A549 (cell line): ENCODE results near the gene IDNK.
A peak's percentile ranks its signal among the peaks of the same experiment; 100 is the strongest.

Experiments used
- CEBPB ChIP-seq, 2 experiments: fragments of >200 bp in 1 of 2; sonication (Bioruptor Twin) in 1 of 2; formaldehyde crosslinking in 1 of 2; IDR thresholded peaks; 2 replicates each; pipeline ENCODE4 v1.6.1; 2012 to 2016
- CTCF ChIP-seq: fragments of >200 bp; sonication (Bioruptor Twin); formaldehyde crosslinking; IDR thresholded peaks from 3 replicates; pipeline ENCODE4 v1.5.1; 2016
- KDM1A ChIP-seq: fragments of 200-600 bp; sonication (generic); IDR thresholded peaks from 2 replicates; pipeline ENCODE4 v1.6.1; 2016; ENCODE audit warnings: low read depth, mild to moderate bottlenecking
- MAX ChIP-seq: IDR thresholded peaks from 2 replicates; pipeline ENCODE4 v1.6.1; 2012
- POLR2A ChIP-seq: IDR thresholded peaks from 2 replicates; pipeline ENCODE4 v1.6.1; 2012; ENCODE audit warnings: mild to moderate bottlenecking, low read length
- TF ChIP-seq, protein P1 (sequence below): fragments of 450-650 bp; IDR thresholded peaks from 2 replicates; pipeline ENCODE4 v1.6.1; 2014; ENCODE audit warnings: antibody characterized with exemption

GRCh38 chr9:83583151-83584014 is 39.6 kb upstream of the IDNK start:
- TF ChIP-seq CTCF (peak; percentile 60), KDM1A (no peak), POLR2A (no peak), CEBPB (IDR thresholded peaks at IDR 0.05) (no peak), MAX (no peak)
- TF ChIP-seq, protein P1, sequence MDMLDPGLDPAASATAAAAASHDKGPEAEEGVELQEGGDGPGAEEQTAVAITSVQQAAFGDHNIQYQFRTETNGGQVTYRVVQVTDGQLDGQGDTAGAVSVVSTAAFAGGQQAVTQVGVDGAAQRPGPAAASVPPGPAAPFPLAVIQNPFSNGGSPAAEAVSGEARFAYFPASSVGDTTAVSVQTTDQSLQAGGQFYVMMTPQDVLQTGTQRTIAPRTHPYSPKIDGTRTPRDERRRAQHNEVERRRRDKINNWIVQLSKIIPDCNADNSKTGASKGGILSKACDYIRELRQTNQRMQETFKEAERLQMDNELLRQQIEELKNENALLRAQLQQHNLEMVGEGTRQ = no peak
